ENCODE results near the gene PTGR3.

Gene PTGR3

DNA sequence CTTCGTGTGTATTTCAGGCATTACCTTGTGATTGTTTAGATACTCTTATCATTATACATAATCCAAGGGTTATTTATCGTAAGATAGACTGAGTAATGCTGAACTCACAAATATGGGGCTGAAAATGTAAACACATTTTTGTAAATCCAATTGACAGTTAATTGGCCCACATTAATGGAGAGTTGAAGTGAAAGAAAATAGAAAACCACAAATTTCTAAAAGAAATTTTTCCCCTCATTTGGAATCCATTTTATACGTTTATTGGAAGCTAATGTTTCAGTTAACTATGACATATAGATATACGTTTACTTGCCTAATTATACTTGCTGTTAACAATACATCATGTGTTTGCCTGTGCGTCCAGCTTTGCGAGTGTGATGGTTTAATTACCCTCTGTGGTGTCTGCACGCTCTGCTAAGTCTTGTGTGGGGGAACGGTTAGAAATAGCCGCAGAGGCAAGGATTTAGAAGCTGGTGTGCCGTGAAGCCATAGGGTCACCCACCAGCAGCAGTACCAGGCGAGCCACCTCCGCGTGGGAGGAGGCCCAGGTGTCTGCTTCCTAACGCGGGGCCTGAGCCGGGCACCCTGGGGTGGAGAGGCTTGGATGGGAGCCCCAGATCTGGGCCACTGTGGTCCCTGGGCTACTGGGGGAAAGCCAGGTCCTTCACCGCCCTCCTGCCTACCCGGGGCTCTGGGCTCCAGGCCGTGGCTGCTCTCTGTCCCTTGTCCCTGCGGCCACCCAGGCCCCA, 39.7 kb upstream of the PTGR3 start:
- Histone ChIP-seq H3K9ac (ENCODE audit: low read depth, low read length) (peak overlapping the region; percentile 79), H3K9me3 (replicated peaks; ENCODE audit: low read length) (no peaks in the 10 kb centered on the region), H3K36me3 (ENCODE audit: insufficient read depth, low read length) (no peaks in the 10 kb centered on the region), H3K4me1 (ENCODE audit: control insufficient read depth, insufficient read depth, low read length) (peaks cover 39% of the 10 kb centered on the region), H3K27me3 (ENCODE audit: control insufficient read depth, insufficient read depth, low read length) (no peaks in the 10 kb centered on the region), H3K4me2 (ENCODE audit: low read length) (peak overlapping the region; percentile 81), H3K4me3 (ENCODE audit: low read length) (peak overlapping the region; percentile 59)

DNA sequence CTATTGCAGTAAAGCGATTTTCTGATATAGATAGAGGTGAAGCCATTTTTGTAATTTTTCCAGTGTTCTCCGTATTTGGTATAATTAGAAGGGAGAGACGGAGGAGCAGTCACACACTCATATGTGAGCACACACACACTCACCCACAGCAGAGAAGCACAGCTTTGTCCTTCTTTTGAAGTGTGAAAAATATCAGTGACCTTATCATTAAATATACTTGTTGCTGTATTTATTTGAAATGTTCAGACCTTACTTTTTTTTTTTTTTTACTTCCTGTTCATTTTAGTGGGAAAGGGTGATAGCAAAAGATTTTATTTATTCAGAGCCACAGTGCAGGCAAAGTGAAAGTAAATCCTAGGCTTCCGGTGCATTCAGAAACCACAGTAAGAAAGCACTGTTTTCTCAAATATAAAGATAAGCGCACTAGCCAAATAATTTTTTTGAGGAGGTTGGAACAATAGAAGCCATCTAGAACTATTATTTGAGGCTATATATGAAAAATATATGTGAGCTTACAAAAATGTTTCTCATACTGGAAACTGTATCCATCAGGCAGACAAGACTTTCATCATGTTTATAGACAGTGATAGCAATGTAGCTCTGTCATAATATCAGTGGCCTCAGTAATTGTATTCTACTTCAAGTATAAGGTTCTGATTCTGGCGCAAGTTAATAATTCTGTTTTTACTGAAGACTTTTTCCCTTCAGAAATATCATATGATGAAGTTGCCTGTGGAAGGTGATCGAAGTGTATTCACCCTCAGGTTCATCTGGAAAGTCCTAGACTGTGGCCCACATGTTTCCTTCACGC, 38.9 kb upstream of the PTGR3 start:
- Histone ChIP-seq H3K4me2 (ENCODE audit: low read length) (peak overlapping the region; percentile 81), H3K9me3 (replicated peaks; ENCODE audit: low read length) (no peaks in the 10 kb centered on the region), H3K27me3 (ENCODE audit: control insufficient read depth, insufficient read depth, low read length) (no peaks in the 10 kb centered on the region), H3K9ac (ENCODE audit: low read depth, low read length) (peak overlapping the region; percentile 79), H3K4me1 (ENCODE audit: control insufficient read depth, insufficient read depth, low read length) (peaks cover 31% of the 10 kb centered on the region), H3K4me3 (ENCODE audit: low read length) (peak overlapping the region; percentile 59), H3K36me3 (ENCODE audit: insufficient read depth, low read length) (no peaks in the 10 kb centered on the region)

DNA sequence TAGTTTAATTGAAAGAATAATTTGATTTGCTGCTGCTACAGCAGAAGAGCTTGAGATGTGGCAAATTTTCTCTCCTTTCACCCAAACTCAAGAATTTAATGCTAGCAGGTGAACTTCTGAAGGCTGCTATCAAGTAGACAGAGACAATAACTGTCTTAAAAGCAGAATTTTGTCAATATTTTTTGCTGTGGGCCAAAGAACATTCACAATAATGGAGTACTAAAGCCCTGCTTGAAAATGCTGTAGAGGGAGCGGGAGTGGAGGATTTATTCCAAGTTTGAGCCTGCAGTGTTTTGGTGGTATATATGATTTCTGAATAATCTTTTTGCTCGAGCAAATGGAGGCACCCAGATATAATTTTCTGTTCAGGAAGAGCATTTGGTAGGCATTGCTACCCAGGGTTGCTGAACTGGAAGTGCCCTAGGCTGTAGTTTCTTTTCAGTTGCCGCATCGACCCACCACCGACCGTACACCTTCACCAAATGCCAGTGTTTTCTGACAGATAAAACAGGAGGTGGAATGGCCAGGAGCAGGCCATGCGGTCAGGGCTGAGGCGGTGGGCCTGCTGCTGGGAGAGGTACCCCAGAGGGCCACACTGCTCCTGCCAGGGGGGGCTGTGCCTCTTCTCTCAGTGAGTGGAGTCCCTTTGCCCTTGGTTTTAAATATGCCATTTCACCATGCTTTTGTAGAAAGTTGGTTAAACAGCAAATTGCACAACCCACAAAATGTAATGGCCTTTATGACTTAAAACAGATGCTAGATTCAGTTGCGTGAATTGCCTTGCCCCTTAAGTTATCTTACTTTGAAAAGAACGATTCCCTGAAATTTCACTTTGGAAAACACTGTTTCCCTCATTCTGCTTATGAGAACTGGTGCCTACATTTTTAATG, 38.0 kb upstream of the PTGR3 start:
- no peaks in the 10 kb centered on the region for H3K27me3 ChIP-seq (ENCODE audit: control insufficient read depth, insufficient read depth, low read length)
- H3K4me3 ChIP-seq (ENCODE audit: low read length), result peak overlapping the region; percentile 59
- peak overlapping the region; percentile 81 for H3K4me2 ChIP-seq (ENCODE audit: low read length)
- H3K36me3 ChIP-seq (ENCODE audit: insufficient read depth, low read length), result no peaks in the 10 kb centered on the region
- peak overlapping the region; percentile 79 for H3K9ac ChIP-seq (ENCODE audit: low read depth, low read length)
- H3K9me3 ChIP-seq (replicated peaks; ENCODE audit: low read length), result no peaks in the 10 kb centered on the region
- peaks cover 27% of the 10 kb centered on the region for H3K4me1 ChIP-seq (ENCODE audit: control insufficient read depth, insufficient read depth, low read length)

DNA sequence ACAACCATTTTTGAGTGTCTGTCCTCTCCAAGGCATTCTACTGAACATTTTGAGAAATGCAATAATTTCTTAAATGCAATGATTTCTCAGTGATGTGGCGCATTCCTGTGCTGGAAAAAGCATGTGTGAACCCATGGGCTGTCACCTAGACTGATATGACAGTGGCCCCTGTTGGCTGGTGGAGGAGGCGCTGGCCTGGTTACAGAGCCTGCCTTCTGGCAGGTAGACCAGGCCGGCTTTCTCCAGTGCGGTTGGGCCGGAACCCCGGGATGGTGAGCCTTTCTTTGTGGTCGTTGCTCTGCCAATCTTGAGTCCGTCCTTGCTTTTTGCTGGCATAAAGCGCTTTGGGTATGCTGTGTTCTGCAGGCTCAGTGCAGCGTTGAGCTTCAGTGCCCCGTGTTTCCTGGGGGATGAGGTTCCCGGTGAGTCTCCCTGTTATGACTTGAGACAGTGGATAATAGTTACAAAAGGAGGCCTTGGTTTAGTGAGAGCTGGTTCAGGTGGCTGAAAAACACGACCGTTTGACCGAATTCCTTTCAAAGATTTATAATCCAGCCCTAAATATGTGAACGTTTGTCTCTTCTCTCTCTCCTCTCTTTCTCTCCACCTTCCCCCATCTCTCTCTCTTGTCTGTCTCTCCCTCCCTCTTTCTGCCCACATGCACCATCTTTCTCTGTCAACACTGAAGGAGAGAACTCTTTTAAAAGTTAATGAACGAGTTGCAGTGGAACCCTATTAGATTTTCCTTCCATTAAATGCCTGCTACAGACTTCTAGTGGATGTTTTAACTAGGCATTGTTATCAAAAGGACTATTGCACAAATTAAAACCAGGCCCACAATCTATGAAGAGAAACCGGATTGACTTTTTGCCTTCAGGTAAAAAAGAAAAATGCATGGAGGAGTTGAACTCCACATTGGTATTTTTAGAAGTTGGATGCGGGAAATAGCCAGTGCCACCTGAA, 35.7 kb upstream of the PTGR3 start:
- no peaks in the 10 kb centered on the region for H3K27me3 ChIP-seq (ENCODE audit: control insufficient read depth, insufficient read depth, low read length)
- no peaks in the 10 kb centered on the region for H3K36me3 ChIP-seq (ENCODE audit: insufficient read depth, low read length)
- H3K4me2 ChIP-seq (ENCODE audit: low read length), result no peak overlapping the region
- no peak overlapping the region for H3K4me3 ChIP-seq (ENCODE audit: low read length)
- no peaks in the 10 kb centered on the region for H3K9me3 ChIP-seq (replicated peaks; ENCODE audit: low read length)
- H3K4me1 ChIP-seq (ENCODE audit: control insufficient read depth, insufficient read depth, low read length), result peaks cover 26% of the 10 kb centered on the region
- H3K9ac ChIP-seq (ENCODE audit: low read depth, low read length), result no peak overlapping the region

DNA sequence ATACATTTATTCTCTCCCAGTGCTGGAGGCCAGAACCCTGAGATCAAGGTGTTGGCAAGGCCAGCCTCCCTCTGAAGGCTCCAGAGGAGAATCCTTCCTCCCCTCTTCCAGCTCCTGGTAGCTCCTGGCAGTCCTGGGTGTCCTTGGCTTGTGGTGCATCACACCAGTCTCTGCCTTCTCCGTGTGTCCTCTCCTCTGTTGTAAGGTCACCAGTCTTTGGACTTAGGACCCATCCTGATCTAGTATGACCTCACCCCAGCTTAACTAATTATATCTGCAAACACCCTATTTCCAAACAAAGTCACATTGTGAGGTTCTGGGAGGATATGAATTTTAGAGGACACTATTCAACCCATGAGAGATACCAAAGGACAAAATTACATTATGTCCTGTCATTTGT, 32.8 kb upstream of the PTGR3 start:
- Histone ChIP-seq H3K36me3 (ENCODE audit: insufficient read depth, low read length) (no peaks in the 10 kb centered on the region), H3K27me3 (ENCODE audit: control insufficient read depth, insufficient read depth, low read length) (no peaks in the 10 kb centered on the region), H3K4me3 (ENCODE audit: low read length) (no peak overlapping the region), H3K9me3 (replicated peaks; ENCODE audit: low read length) (no peaks in the 10 kb centered on the region), H3K9ac (ENCODE audit: low read depth, low read length) (no peak overlapping the region), H3K4me2 (ENCODE audit: low read length) (no peak overlapping the region), H3K4me1 (ENCODE audit: control insufficient read depth, insufficient read depth, low read length) (peaks cover 8% of the 10 kb centered on the region)

DNA sequence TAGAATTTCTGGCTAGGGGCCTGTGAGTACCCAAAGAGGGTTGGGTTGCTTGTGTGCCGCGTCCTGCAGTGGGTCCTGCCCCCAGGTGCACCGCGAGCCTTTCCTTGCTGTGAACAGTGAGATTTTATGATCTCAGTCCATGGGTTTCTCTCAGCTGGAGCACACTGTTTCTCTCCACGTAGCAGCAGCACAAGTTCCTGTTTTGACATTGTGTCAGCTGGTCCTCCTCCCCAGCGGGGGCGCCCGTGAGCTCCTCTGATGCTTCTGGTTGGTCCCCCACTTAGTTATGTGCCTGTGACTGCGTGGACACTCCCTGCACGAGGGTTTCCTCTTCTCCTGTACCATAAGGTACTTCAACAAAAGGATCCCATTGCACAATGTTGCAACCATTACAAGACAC, 31.5 kb upstream of the PTGR3 start:
- no peaks in the 10 kb centered on the region for H3K4me1 ChIP-seq (ENCODE audit: control insufficient read depth, insufficient read depth, low read length)
- no peaks in the 10 kb centered on the region for H3K9me3 ChIP-seq (replicated peaks; ENCODE audit: low read length)
- no peak overlapping the region for H3K4me3 ChIP-seq (ENCODE audit: low read length)
- no peak overlapping the region for H3K9ac ChIP-seq (ENCODE audit: low read depth, low read length)
- H3K27me3 ChIP-seq (ENCODE audit: control insufficient read depth, insufficient read depth, low read length), result no peaks in the 10 kb centered on the region
- H3K36me3 ChIP-seq (ENCODE audit: insufficient read depth, low read length), result no peaks in the 10 kb centered on the region
- H3K4me2 ChIP-seq (ENCODE audit: low read length), result no peak overlapping the region

DNA sequence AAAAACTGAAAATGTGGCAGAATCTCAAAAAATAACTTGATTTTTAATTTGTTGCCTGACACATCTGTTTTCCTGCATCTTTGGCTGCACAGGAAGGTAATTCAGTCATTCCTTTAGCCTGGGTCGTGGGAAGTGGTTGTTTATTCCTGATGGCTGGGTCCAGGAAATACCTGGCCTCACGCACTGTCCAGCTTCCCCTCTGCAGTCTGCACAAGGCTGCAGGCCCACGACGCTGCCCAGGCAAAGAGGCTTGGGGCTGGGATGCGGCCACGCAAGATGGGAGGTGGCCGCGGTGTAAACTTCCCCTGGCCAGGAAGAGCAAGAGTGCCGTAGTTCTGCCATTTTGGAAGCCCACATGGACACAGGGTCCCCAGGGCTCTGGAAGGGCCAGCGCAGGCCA, 29.8 kb upstream of the PTGR3 start:
- Histone ChIP-seq H3K9me3 (replicated peaks; ENCODE audit: low read length) (no peaks in the 10 kb centered on the region), H3K4me3 (ENCODE audit: low read length) (no peak overlapping the region), H3K9ac (ENCODE audit: low read depth, low read length) (no peak overlapping the region), H3K36me3 (ENCODE audit: insufficient read depth, low read length) (no peaks in the 10 kb centered on the region), H3K27me3 (ENCODE audit: control insufficient read depth, insufficient read depth, low read length) (no peaks in the 10 kb centered on the region), H3K4me1 (ENCODE audit: control insufficient read depth, insufficient read depth, low read length) (no peaks in the 10 kb centered on the region), H3K4me2 (ENCODE audit: low read length) (no peak overlapping the region)

DNA sequence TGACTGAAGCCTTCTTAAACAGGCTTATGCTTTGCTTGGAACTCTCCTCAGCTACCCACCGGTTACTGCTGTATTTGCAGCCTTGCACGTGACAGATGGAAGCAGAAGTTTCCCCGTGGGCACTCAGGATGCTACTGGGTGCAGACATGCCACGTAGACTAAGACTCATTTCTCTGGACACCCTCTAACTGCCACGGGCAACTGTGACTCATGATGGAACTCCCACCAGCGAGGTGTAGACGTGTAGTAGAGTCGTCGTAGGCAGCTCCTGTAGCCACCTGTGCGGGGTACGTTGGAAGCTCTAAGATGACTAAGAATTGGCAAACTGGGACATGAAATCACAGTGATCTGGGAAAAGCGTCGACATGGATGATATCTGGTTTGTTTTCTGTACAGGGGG, 29.2 kb upstream of the PTGR3 start:
- Histone ChIP-seq H3K27me3 (ENCODE audit: control insufficient read depth, insufficient read depth, low read length) (no peaks in the 10 kb centered on the region), H3K4me3 (ENCODE audit: low read length) (no peak overlapping the region), H3K4me2 (ENCODE audit: low read length) (no peak overlapping the region), H3K4me1 (ENCODE audit: control insufficient read depth, insufficient read depth, low read length) (no peaks in the 10 kb centered on the region), H3K36me3 (ENCODE audit: insufficient read depth, low read length) (no peaks in the 10 kb centered on the region), H3K9me3 (replicated peaks; ENCODE audit: low read length) (no peaks in the 10 kb centered on the region), H3K9ac (ENCODE audit: low read depth, low read length) (no peak overlapping the region)

DNA sequence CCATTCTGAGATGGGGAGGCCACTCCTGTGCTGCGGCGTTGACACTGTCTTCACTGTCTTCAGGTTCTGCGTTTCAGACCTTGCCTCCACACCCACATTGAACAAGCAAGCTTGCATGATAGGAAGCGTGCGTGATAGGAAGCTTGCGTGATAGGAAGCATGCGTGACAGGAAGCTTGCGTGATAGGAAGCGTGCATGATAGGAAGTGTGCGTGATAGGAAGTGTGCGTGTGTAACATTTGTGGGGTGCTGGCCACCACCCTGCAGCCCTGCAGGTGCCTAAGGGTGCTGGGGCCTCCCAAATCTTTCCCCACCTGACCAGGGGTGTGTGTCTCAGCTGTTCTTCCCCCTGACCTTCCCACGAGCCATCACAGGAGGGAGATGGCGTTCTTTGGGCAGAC, 27.0 kb upstream of the PTGR3 start:
- no peaks in the 10 kb centered on the region for H3K36me3 ChIP-seq (ENCODE audit: insufficient read depth, low read length)
- H3K9ac ChIP-seq (ENCODE audit: low read depth, low read length), result no peak overlapping the region
- H3K4me1 ChIP-seq (ENCODE audit: control insufficient read depth, insufficient read depth, low read length), result no peaks in the 10 kb centered on the region
- no peak overlapping the region for H3K4me2 ChIP-seq (ENCODE audit: low read length)
- no peaks in the 10 kb centered on the region for H3K27me3 ChIP-seq (ENCODE audit: control insufficient read depth, insufficient read depth, low read length)
- no peaks in the 10 kb centered on the region for H3K9me3 ChIP-seq (replicated peaks; ENCODE audit: low read length)
- no peak overlapping the region for H3K4me3 ChIP-seq (ENCODE audit: low read length)

DNA sequence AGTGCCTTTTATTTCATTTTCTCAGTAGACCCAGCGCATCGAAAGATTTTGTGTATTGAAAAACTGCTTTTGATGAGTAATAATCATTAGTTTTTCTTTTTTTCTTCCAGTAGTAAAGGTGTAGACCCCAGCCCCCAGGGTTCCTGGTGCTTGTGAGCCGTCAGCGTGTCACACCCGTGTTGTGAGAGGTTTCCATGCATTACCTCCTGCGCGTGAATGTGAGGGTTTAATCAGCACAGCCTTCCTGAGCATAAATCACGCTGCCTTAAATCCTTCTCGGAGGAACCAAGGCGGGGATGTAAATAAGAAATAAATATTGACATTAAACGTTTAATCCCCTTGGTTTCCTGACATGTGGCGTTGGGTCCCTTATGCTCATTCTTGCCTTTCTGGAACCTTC, 26.0 kb upstream of the PTGR3 start:
- Histone ChIP-seq H3K27me3 (ENCODE audit: control insufficient read depth, insufficient read depth, low read length) (no peaks in the 10 kb centered on the region), H3K36me3 (ENCODE audit: insufficient read depth, low read length) (peaks cover 2% of the 10 kb centered on the region), H3K9me3 (replicated peaks; ENCODE audit: low read length) (no peaks in the 10 kb centered on the region), H3K4me1 (ENCODE audit: control insufficient read depth, insufficient read depth, low read length) (no peaks in the 10 kb centered on the region), H3K4me2 (ENCODE audit: low read length) (no peak overlapping the region), H3K4me3 (ENCODE audit: low read length) (no peak overlapping the region), H3K9ac (ENCODE audit: low read depth, low read length) (no peak overlapping the region)

Measured in skeletal muscle satellite cell (primary cell).